GDM1 (cell line): ENCODE data around the gene TPRG1L.

Experiments used
- DNase-seq: peaks from one replicate; lab custom pipeline; 2025; lab: John Stamatoyannopoulos, UW

Gene TPRG1L

GRCh38 chr1:3593745-3594144, 31.1 kb upstream of the TPRG1L start:
- DNase-seq: no peak

GRCh38 chr1:3594706-3595377, 30.0 kb upstream of the TPRG1L start:
- DNase-seq: no peak

- DNase-seq: no peak
Measured at GRCh38 chr1:3595949-3596348, 28.9 kb upstream of the TPRG1L start.

- no peak for DNase-seq
Measured at GRCh38 chr1:3596663-3597598, 27.9 kb upstream of the TPRG1L start.

GRCh38 chr1:3597599-3597964, 27.2 kb upstream of the TPRG1L start:
- DNase-seq: peak; percentile 53

- DNase-seq: no peak
Measured at GRCh38 chr1:3598051-3598491, 26.7 kb upstream of the TPRG1L start.

- no peak for DNase-seq
Measured at GRCh38 chr1:3598522-3599285, 26.1 kb upstream of the TPRG1L start.

GRCh38 chr1:3599286-3599811, 25.5 kb upstream of the TPRG1L start:
- DNase-seq: no peak

- no peak for DNase-seq
Measured at GRCh38 chr1:3599816-3600215, 25.0 kb upstream of the TPRG1L start.

GRCh38 chr1:3600354-3600753, 24.5 kb upstream of the TPRG1L start:
- no peak for DNase-seq

GRCh38 chr1:3601743-3602142, 23.1 kb upstream of the TPRG1L start:
- no peak for DNase-seq

GRCh38 chr1:3602375-3602774, 22.4 kb upstream of the TPRG1L start:
- DNase-seq: no peak

GRCh38 chr1:3603156-3603555, 21.7 kb upstream of the TPRG1L start:
- no peak for DNase-seq

- no peak for DNase-seq
Measured at GRCh38 chr1:3603571-3604467, 21.0 kb upstream of the TPRG1L start.

- DNase-seq: no peak
Measured at GRCh38 chr1:3604468-3604974, 20.3 kb upstream of the TPRG1L start.

GRCh38 chr1:3604997-3605823, 19.6 kb upstream of the TPRG1L start:
- DNase-seq: no peak

- no peak for DNase-seq
Measured at GRCh38 chr1:3606779-3607702, 17.8 kb upstream of the TPRG1L start.

GRCh38 chr1:3607703-3608065, 17.1 kb upstream of the TPRG1L start:
- no peak for DNase-seq

- no peak for DNase-seq
Measured at GRCh38 chr1:3608154-3608553, 16.7 kb upstream of the TPRG1L start.
